ENCODE results near the gene SLC66A1.

SLC66A1 gene

DNA sequence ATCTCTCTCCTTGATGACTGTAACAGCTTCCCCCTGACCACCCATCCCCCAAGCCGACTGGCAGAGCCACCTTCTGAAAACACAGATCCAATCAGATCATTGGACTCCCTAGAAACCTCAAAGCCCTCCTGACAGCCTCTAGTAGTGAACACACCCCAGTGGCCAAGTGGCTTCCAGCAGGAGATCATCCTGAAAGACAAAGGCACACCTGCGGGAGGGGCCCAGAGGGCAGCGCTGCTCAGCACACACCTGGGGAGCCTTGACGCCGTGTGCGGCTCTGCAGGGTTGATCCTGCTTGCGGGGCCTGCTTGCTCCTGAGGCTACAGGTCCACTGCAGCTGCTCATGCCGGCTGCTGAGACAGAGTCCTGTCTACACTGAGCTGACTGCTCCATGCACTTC is 41.5 kb downstream of the SLC66A1 start:
- peak overlapping the region; percentile 70 for H3K27ac Mint-ChIP-seq
- H3K36me3 Mint-ChIP-seq = no peaks in the 10 kb centered on the region
- H3K4me1 Mint-ChIP-seq (ENCODE audit: low read depth) = peaks cover 2% of the 10 kb centered on the region
- H3K27me3 Mint-ChIP-seq = no peaks in the 10 kb centered on the region
- H3K4me3 Mint-ChIP-seq = no peak overlapping the region
- no peaks in the 10 kb centered on the region for H3K9me3 Mint-ChIP-seq (ENCODE audit: low read depth)

DNA sequence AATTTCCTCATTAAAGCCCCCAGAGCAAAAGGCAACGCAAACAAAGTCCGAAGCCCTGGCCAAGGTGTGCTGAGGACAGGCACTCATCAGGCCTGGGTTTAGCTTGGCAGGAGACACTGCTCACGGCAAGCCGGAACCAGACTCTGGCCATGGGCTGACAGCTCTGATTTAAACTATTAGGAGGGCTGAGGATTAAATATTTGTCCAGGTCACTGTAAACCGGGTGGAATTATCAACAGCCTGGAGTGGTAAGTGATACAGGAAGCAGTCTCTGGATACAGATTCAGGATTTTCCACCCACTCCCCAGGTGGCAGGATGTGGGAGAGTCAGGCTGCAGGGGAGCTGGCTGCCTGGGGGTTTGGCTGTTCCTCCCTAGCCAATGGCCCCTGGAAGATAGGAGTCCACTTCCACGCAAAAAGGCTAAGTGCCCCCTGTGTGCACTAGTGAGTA is 42.4 kb downstream of the SLC66A1 start:
- Mint-ChIP-seq H3K27me3 (no peaks in the 10 kb centered on the region), H3K4me3 (no peak overlapping the region), H3K9me3 (ENCODE audit: low read depth) (no peaks in the 10 kb centered on the region), H3K27ac (no peak overlapping the region), H3K36me3 (no peaks in the 10 kb centered on the region), H3K4me1 (ENCODE audit: low read depth) (peaks cover 4% of the 10 kb centered on the region)

- Mint-ChIP-seq H3K4me3 (no peak overlapping the region), H3K27me3 (no peaks in the 10 kb centered on the region), H3K27ac (no peak overlapping the region), H3K36me3 (no peaks in the 10 kb centered on the region), H3K9me3 (ENCODE audit: low read depth) (no peaks in the 10 kb centered on the region), H3K4me1 (ENCODE audit: low read depth) (peaks cover 21% of the 10 kb centered on the region)
These were observed 44.1 kb downstream of the SLC66A1 start for GRCh38 chr1:19356266-19356665.

- Mint-ChIP-seq H3K36me3 (no peaks in the 10 kb centered on the region), H3K27me3 (no peaks in the 10 kb centered on the region), H3K4me1 (ENCODE audit: low read depth) (peaks cover 32% of the 10 kb centered on the region), H3K9me3 (ENCODE audit: low read depth) (no peaks in the 10 kb centered on the region), H3K4me3 (no peak overlapping the region), H3K27ac (peak overlapping the region; percentile 1)
These were observed 45.3 kb downstream of the SLC66A1 start for GRCh38 chr1:19357299-19357986.

- Mint-ChIP-seq H3K4me1 (ENCODE audit: low read depth) (peaks cover 40% of the 10 kb centered on the region), H3K4me3 (no peak overlapping the region), H3K36me3 (no peaks in the 10 kb centered on the region), H3K27me3 (no peaks in the 10 kb centered on the region), H3K9me3 (ENCODE audit: low read depth) (no peaks in the 10 kb centered on the region), H3K27ac (no peak overlapping the region)
These were observed 46.6 kb downstream of the SLC66A1 start for GRCh38 chr1:19358710-19359109.

- Mint-ChIP-seq H3K27ac (peak overlapping the region; percentile 83), H3K27me3 (no peaks in the 10 kb centered on the region), H3K4me3 (no peak overlapping the region), H3K36me3 (no peaks in the 10 kb centered on the region), H3K9me3 (ENCODE audit: low read depth) (no peaks in the 10 kb centered on the region), H3K4me1 (ENCODE audit: low read depth) (peaks cover 42% of the 10 kb centered on the region)
These were observed 47.2 kb downstream of the SLC66A1 start for GRCh38 chr1:19359357-19359756.

DNA sequence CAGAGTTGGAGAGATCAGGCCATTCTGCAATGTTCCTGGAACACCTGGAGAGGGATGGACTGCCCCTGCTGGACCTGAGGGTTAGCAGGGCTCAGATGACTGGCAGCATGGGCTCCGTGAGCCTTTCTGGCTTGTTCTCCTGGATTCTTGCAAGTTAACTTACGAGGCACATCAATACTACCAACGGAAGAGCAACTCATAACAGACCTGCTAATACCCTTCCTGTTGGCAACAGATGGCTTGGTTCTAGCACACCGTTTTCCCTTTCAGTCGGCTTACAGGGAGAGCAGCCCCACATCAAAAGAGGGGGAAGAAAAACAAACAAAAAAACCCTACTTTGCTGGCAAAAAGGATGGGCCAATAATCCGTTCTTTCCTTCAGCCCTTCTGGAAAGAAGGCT is 47.9 kb downstream of the SLC66A1 start:
- Mint-ChIP-seq H3K27me3 (no peaks in the 10 kb centered on the region), H3K27ac (peak overlapping the region; percentile 83), H3K36me3 (no peaks in the 10 kb centered on the region), H3K4me3 (peak overlapping the region; percentile 5), H3K4me1 (ENCODE audit: low read depth) (peaks cover 46% of the 10 kb centered on the region), H3K9me3 (ENCODE audit: low read depth) (no peaks in the 10 kb centered on the region)

DNA sequence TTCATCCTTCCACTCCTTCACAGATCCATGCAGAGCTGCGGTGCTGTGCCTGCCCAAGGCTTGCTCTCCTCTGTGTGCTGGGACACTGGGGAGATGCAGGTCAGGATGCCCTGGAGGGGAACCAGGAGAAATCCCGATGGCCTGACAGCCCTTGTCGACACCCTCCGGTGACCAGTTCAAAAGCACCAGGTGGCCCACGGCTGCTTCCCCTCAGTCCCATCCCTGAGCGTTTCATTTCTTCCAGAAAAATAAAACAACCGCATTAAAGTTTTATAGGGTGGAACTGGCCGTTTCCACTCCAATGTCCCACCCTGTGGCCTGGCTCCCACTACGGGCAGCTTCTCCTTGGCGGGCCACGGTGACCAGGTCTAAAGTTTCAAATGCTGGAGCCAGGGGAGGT is 48.3 kb downstream of the SLC66A1 start:
- H3K27ac Mint-ChIP-seq = peak overlapping the region; percentile 64
- peaks cover 47% of the 10 kb centered on the region for H3K4me1 Mint-ChIP-seq (ENCODE audit: low read depth)
- no peak overlapping the region for H3K4me3 Mint-ChIP-seq
- no peaks in the 10 kb centered on the region for H3K27me3 Mint-ChIP-seq
- H3K9me3 Mint-ChIP-seq (ENCODE audit: low read depth) = no peaks in the 10 kb centered on the region
- H3K36me3 Mint-ChIP-seq = no peaks in the 10 kb centered on the region

- Mint-ChIP-seq H3K4me1 (ENCODE audit: low read depth) (peaks cover 49% of the 10 kb centered on the region), H3K36me3 (no peaks in the 10 kb centered on the region), H3K9me3 (ENCODE audit: low read depth) (no peaks in the 10 kb centered on the region), H3K27me3 (no peaks in the 10 kb centered on the region), H3K4me3 (peak overlapping the region; percentile 42), H3K27ac (peak overlapping the region; percentile 64)
These were observed 48.9 kb downstream of the SLC66A1 start for GRCh38 chr1:19360843-19361610.

- peak overlapping the region; percentile 64 for H3K27ac Mint-ChIP-seq
- H3K9me3 Mint-ChIP-seq (ENCODE audit: low read depth) = no peaks in the 10 kb centered on the region
- peaks cover 52% of the 10 kb centered on the region for H3K4me1 Mint-ChIP-seq (ENCODE audit: low read depth)
- H3K27me3 Mint-ChIP-seq = no peaks in the 10 kb centered on the region
- no peaks in the 10 kb centered on the region for H3K36me3 Mint-ChIP-seq
- no peak overlapping the region for H3K4me3 Mint-ChIP-seq
These were observed 49.6 kb downstream of the SLC66A1 start for GRCh38 chr1:19361611-19362147.

DNA sequence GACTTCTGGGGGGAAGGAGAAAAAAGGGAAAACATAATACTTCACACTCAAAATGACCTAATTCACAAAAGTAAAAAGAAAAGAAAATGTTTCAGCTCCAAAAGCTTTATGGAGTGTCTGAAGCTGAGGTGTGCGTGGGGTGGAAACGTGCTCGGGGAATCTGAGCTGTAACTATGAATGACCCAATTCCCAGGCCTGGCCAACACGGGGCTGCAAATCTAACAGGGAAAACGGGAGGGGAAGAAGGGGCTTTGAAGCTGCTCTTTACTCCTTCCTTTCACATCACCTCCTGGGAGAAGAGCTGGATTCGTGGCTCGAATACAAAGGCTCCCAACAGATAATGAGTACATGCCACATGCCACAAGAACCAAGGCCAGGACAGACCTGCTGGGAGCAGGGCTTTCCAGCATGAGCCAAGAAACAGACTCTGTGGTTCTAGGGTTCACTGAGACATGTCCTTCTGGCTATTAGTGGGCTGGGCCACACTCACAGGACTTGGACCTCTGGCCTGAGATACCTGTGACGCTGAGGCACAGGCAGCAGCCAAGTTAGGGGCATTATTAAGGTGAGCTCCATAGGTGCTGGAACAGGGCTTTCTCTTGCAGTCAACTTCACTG is 51.5 kb downstream of the SLC66A1 start:
- H3K36me3 Mint-ChIP-seq = no peaks in the 10 kb centered on the region
- no peaks in the 10 kb centered on the region for H3K9me3 Mint-ChIP-seq (ENCODE audit: low read depth)
- H3K4me1 Mint-ChIP-seq (ENCODE audit: low read depth) = peaks cover 62% of the 10 kb centered on the region
- H3K27ac Mint-ChIP-seq = peak overlapping the region; percentile 41
- no peaks in the 10 kb centered on the region for H3K27me3 Mint-ChIP-seq
- no peak overlapping the region for H3K4me3 Mint-ChIP-seq

DNA sequence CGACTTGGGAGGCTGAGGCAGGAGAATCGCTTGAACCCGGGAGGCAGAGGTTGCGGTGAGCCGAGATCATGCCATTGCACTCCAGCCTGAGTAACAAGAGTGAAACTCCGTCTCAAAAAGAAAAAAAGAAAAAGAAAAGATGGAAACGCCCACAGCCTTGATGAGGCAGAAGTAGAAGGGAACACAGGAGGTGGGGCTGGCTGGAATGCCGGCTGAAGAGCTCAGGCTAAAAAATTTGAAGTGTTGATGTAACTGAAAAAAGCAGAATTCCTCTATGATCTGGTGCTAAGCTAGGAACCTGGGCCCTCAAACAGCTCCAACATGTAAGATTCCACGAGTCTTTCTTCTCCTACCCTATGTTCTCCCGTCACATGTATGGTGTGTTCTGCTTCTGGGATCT is 53.6 kb downstream of the SLC66A1 start:
- H3K4me3 Mint-ChIP-seq = no peak overlapping the region
- no peaks in the 10 kb centered on the region for H3K9me3 Mint-ChIP-seq (ENCODE audit: low read depth)
- H3K36me3 Mint-ChIP-seq = no peaks in the 10 kb centered on the region
- H3K4me1 Mint-ChIP-seq (ENCODE audit: low read depth) = peaks cover 60% of the 10 kb centered on the region
- no peaks in the 10 kb centered on the region for H3K27me3 Mint-ChIP-seq
- peak overlapping the region; percentile 34 for H3K27ac Mint-ChIP-seq

DNA sequence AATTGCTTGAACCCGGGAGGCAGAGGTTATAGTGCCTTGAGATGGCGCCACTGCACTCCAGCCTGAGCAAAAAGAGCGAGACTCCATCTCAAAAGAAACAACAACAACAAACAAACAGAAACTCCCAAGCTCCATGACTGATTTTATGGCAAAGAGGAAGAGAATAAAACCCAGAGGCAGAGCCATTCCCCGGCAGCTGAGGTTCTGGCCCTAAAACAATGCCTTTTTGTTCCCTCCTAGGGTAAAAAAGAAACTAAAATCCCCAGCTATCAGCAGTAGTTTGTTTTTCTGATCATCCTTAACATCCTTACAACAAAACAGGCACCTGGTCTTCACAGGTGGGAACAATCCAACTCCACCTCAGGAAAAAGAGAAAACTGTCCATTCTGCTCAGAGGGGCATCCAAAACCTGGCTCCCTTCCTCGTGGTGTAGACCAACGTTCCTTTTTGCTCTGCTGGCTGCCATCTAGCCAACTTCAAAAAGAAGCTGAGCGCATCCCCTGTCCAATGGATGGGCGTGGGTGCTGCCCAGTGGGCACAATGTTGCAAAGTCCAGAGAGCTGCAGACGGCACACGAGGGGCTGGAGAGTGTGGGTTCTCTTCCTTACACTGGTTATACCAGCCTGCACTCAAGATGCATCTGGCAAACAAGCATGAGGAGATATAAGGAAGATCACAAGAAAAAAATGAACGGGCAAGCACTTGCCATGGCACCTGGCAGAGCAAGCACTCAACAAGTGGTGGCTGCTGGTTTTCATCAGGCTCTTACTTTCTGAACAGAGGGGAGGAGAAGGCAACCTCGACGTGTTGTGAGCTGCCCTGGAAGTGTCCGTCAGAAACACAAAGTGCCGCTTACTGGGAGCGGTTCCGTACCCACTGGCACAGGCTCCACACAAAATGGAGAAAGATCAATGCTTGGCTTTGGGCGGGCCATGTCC is 54.7 kb downstream of the SLC66A1 start:
- Mint-ChIP-seq H3K4me3 (no peak overlapping the region), H3K36me3 (no peaks in the 10 kb centered on the region), H3K4me1 (ENCODE audit: low read depth) (peaks cover 53% of the 10 kb centered on the region), H3K9me3 (ENCODE audit: low read depth) (no peaks in the 10 kb centered on the region), H3K27me3 (no peaks in the 10 kb centered on the region), H3K27ac (peak overlapping the region; percentile 41)

DNA sequence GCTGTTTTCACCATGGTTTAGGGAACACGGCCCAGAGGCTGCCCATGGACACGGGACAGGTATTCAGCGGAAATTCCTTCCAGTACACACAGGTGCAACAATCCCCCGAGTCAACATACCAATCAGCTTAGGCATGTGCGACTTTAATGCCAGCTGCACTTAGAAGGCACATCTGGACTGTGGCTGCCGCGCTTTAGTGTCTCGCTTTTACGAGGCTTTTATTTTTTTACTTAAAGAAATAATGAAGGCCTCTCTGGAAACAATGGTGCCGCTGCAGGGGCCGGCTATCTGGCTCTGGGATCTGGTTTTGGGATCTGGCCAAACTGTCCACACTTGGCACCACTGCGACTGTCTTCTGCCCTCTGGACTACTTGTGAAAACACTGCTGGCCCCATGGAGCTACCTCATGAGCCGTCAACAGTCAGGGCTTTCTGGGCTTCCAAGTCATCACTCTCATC is 55.5 kb downstream of the SLC66A1 start:
- Mint-ChIP-seq H3K27ac (no peak overlapping the region), H3K9me3 (ENCODE audit: low read depth) (no peaks in the 10 kb centered on the region), H3K36me3 (no peaks in the 10 kb centered on the region), H3K27me3 (no peaks in the 10 kb centered on the region), H3K4me3 (no peak overlapping the region), H3K4me1 (ENCODE audit: low read depth) (peaks cover 52% of the 10 kb centered on the region)

Data from activated naive CD8-positive, alpha-beta T cell (primary cell).